ENCODE measurements around the gene GALNT14. TPM values are rescaled to one million over a fixed set of nuclear protein-coding genes. Genes with fewer than 3 reads are reported as not detected.
A peak's percentile ranks its signal among the peaks of the same experiment; 100 is the strongest.
"Not testable (repeated sequence)": the region's sequence is repeated elsewhere in the genome, so short reads cannot be mapped to it uniquely, and the experiment has no call there.

The GALNT14 gene
- 10 to 100 TPM in 1 of 5 donors, 1 to 10 TPM in 1, not detected in 3; 1.1 to 11.6 TPM for total RNA-seq
- polyA plus RNA-seq = 10 to 100 TPM in 1 of 3 donors, 1 to 10 TPM in 1, under 1 TPM in 1; 0.93 to 15.6 (median 1.4) TPM
- long read RNA-seq, donor 1 = 0 reads
- long read RNA-seq, donor 2 = 0 reads
- long read RNA-seq, donor 3 = 0 reads
- long read RNA-seq, donor 4 = 0 reads
- long read RNA-seq, donor 5 = 0 reads
- long read RNA-seq, donor 6 = 0 reads
- long read RNA-seq, donor 7 = 0 reads
- long read RNA-seq, donor 8 = 0 reads
- long read RNA-seq, donor 9 = 0 reads
- long read RNA-seq, donor 10 = 0 reads

- H3K36me3 ChIP-seq = no peaks in the 10 kb centered on the region
- peak in 2 of 7 experiments; percentile 10 to 26 for TF ChIP-seq CTCF (IDR thresholded peaks at IDR 0.05)
- TF ChIP-seq POLR2A (IDR thresholded peaks at IDR 0.05) = no peak
- DNase-seq = peak; percentile 53 to 85
- H3K27ac ChIP-seq = peak within 1 kb of the TSS in 1 of 5 donors; percentile 10
- H3K27me3 ChIP-seq = peaks cover 4 to 59% (median 33%) of the 10 kb centered on the region in 3 donors
- peak within 1 kb of the TSS; percentile 47 to 69 (median 62) for H3K4me3 ChIP-seq
- WGBS, 5 donors = 1 to 3% (median 2%) methylated on average over 40 to 95 of the region's 95 CpGs
- H3K9me3 ChIP-seq = no peaks in the 10 kb centered on the region
- H3K4me1 ChIP-seq = peaks cover 14 to 25% (median 20%) of the 10 kb centered on the region in 4 donors
- intact Hi-C loops (cut with DNase I; ENCODE audit: low total_unique reads) = no loop called here
Observed at GRCh38 chr2:31138037-31138962, at the start of gene GALNT14. Gene GALNT14 (minus strand): TSS chr2:31138440. CDS start chr2:31138086, 354 bp downstream.

GRCh38 chr2:31187166-31187565 lies 48.9 kb upstream of the GALNT14 start:
- DNase-seq = no peak
- Histone ChIP-seq H3K4me3 (no peak overlapping the region), H3K9me3 (no peaks in the 10 kb centered on the region), H3K36me3 (no peaks in the 10 kb centered on the region), H3K27me3 (peaks cover 0 to 6% (median 0%) of the 10 kb centered on the region in 3 donors), H3K27ac (no peak overlapping the region), H3K4me1 (no peaks in the 10 kb centered on the region)
- WGBS, 5 donors = 88 to 95% (median 89%) methylated on average over 4 of the region's 4 CpGs
- no peak for TF ChIP-seq POLR2A (IDR thresholded peaks at IDR 0.05)
- TF ChIP-seq POLR2AphosphoS5 (IDR thresholded peaks at IDR 0.05) = no peak
- no peak for TF ChIP-seq CTCF (IDR thresholded peaks at IDR 0.05)
- TF ChIP-seq EP300 (IDR thresholded peaks at IDR 0.05) = no peak
- intact Hi-C loops (cut with DNase I; ENCODE audit: low total_unique reads) = no loop called here

GRCh38 chr2:31183973-31184372 lies 45.7 kb upstream of the GALNT14 start:
- H3K4me1 ChIP-seq; intact Hi-C loops (cut with DNase I; ENCODE audit: low total_unique reads); DNase-seq; H3K27me3 ChIP-seq; H3K9me3 ChIP-seq; H3K4me3 ChIP-seq; H3K27ac ChIP-seq; H3K36me3 ChIP-seq: not testable (repeated sequence)
- WGBS, 5 donors = 82 to 96% (median 96%) methylated on average over 7 of the region's 7 CpGs

GRCh38 chr2:31176742-31177141 lies 38.5 kb upstream of the GALNT14 start:
- 79 to 86% (median 81%) methylated on average over 9 to 10 of the region's 10 CpGs for WGBS, 5 donors
- H3K4me1 ChIP-seq = no peaks in the 10 kb centered on the region
- H3K4me3 ChIP-seq = no peak overlapping the region
- H3K36me3 ChIP-seq = no peaks in the 10 kb centered on the region
- no peak overlapping the region for H3K27ac ChIP-seq
- H3K9me3 ChIP-seq = no peaks in the 10 kb centered on the region
- intact Hi-C loops (cut with DNase I; ENCODE audit: low total_unique reads) = loop anchor here (10.0 kb wide), 1 partner anchor 158 kb away; no protein-coding TSS in a partner anchor
- DNase-seq = no peak
- no peaks in the 10 kb centered on the region for H3K27me3 ChIP-seq
- TF ChIP-seq EP300 (IDR thresholded peaks at IDR 0.05) (no peak), POLR2AphosphoS5 (IDR thresholded peaks at IDR 0.05) (no peak), CTCF (IDR thresholded peaks at IDR 0.05) (no peak), POLR2A (IDR thresholded peaks at IDR 0.05) (no peak)
